Activated naive CD8-positive, alpha-beta T cell treated with anti-CD3 and anti-CD28 coated beads, Interleukin-2, amount 50 U/mL, for 16 hours (primary cell): Measurements from ENCODE around the gene MYH9.

Experiments
- DNase-seq: peaks from one replicate; pipeline ENCODE4 v3.0.0-alpha.2; 2020; ENCODE audit warnings: low read depth, low spot score

Gene MYH9

DNA sequence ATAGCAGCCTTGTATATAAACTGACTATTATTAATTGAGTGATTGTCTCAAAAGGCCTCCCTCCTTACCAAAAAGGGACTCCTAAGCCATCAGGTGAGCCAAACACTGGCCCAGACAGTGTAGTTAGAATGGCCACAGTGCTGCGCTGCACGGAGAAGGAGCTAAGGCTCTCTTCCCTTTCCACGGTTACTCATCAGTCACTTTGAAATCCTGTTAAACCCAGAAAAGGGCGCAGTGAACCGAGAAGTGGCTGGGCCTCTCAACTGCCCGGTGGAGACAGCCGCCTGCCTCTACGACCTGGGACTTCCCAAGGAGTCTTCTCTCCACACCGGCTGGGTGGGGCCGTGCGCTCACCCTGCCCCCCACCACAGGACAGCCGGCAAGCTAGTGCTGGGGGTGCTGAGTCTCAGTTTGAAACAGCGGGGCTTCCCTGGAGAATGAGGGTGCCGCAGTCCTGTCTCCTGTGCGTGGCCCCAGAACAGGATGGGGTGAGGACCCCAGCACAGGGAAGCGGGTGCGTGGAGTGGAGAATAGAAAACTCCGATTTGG, 1.3 kb downstream of the MYH9 start:
- DNase-seq = no peak

DNA sequence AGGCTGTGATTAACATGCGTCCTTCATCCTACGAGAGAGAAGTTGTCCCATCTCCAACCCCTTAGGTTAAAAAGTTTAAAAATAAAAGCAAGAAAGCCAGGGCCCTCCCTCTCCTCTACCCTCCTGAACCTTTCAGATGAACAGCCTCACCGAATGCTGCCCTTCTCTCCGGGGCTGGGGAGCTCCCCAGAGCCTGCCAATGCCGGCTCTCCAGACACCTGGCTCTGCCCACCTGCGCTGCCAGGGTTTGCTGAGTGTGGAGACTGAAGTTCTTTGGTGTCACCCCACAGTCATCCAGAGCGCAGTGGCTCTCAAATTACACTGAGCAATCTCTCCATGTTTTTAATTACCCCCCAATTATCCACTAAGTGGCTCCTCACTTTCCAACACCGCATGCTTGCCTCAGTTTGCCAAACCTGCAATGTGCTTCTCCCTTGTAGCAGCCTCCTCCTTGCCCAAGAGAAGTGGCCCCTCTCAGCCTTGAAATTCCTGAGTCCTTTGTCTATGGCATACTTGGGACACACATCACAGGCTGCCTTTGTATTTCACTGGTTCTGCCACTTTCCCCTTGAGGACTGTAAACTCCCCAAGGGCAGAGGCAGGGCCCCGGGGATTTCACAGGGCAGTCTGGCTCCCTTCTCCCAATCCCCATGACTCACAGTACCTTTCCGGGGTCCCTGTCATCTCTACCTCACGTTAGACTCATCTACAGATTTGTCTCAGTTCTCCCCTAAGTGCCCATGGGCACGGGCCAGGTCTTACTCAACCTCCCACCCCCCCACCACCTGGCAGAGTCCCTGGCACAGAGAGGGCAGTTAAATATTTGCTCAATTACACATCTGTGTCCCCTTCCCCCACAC, 2.0 kb downstream of the MYH9 start:
- DNase-seq = no peak

DNA sequence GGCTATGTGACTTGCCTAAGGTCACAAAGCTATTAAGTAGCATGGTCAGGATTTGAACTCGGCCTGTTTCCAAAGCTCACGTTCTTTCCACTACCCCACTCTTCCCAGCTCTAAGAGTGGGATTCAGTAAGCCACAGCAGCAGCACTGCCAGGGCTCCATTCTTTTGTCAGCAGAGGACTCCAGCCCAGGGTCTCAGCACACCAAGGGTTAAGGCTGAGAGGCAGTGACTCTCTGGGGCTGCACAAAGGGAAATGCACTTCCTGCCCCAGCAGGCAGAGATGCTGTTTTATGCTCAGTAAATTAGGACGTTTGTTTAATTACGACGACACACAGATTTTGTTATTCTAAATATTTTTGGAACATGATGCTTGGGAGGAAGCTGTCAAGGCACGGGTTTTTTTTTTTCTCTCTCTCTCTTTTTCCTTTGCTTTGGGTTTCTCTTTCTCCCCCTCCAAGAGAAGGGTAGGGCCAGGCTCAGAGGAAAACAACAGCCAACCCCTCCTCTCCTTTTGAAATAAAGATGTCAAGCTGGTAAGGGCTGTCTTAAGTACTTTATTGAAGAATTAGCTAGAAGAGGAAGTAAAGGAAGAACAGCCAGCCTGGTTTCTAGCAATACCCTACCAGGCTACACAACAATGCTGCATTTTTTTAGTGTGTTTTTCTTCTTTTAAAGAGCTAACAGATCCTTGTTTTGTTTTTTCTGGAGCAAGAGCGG, 2.8 kb downstream of the MYH9 start:
- DNase-seq = no peak

DNA sequence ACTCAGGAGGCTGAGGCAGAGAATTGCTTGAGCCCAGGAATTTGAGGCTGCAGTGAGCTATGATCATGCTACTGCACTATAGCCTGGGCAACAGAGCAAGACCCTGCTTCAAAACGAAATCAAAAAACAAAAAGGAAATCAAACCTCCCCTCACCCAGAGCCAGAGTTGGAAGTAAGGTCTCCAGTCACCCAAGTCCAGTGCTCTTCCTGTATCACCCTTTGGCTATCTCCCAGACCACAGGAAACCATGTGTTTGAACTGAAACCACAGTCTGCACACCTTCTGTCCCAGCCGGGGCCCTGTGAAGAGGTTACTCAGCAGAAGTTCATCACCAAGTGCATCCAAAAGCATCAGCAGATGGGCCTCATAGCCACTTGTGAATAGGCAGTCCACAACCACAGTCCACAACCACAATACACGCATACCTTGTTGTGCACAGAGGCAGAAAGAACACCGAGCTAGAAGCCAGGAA, 4.6 kb downstream of the MYH9 start:
- no peak for DNase-seq

DNA sequence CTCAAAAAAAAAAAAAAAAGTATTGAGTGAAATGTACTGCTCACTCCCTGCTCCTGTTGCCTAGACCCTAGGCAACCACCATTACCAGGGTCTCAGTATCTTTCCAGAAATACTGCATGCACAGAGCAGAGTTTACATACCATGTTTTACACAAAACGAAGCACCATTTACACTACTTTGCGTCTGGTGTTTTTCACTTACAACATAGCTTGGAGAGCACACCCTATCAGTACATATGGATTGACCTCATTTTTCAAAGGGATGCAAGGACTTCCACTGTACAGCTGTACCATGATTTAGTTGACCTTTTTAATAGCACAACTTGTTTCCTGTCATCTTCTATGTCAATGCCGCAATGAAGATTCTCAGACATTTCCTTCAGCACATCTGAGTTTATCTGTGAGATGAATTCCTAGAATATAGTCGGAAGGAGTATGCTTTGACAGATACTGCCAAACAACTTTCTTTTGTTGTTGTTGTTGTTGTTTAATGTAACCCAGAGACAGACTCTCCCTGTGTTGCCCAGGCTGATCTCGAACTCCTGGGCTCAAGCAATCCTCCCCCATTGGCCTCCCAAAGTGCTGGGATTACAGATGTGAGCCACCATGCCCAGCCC, 6.1 kb downstream of the MYH9 start:
- DNase-seq = no peak

DNA sequence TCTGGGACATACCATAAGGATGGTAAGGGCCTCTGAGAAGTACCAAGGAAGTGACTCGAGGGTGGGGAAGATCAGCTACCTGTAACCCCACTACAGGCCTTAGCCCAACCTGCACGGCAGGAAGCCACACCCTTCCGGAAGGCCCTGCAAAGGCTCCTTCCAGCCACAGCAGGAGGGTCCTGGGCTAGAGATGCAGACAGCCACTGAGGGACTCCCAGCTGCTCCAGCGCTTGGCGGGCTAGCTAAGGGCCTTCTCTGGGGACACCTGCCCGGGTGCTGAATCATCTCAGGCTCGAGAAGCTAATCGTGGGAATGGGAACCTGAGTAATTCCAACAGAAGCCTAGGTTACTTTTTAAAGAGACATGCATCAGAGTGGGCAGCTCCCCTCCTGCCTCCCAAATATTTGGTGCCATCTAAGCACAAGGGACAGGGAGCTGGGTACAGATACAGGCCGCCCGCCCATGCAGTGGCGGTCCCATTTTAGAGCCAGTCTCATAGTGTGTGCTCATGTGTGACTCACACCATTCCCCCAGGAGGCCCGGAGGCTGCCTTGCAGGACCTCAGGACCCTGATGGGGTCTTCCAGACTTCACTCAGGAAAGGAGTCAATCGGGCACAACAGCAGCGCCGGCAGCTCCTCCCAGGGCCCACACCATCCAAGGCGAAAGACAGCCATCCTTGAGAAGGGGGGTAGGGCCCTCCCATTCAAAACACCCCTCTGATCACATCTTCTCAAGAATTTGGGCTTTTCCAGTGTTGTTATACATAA, 8.0 kb downstream of the MYH9 start:
- DNase-seq = no peak

DNA sequence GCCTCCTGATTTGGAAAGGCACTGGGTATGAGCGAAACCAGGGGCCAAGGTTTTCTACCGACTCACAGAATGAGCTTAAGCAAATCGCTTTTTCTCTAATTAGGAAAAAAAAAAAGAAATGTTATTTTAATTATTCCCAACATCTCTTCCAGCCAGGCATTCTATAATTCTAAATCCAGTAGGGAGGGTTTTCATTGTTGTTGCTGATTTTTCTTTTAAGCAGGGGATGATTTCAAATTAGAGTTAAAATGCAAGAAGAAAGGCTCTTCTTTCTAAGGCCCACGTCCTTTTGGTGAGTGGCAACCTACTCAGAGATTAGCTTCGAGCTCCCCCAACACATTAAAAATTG, 8.9 kb downstream of the MYH9 start:
- no peak for DNase-seq

DNA sequence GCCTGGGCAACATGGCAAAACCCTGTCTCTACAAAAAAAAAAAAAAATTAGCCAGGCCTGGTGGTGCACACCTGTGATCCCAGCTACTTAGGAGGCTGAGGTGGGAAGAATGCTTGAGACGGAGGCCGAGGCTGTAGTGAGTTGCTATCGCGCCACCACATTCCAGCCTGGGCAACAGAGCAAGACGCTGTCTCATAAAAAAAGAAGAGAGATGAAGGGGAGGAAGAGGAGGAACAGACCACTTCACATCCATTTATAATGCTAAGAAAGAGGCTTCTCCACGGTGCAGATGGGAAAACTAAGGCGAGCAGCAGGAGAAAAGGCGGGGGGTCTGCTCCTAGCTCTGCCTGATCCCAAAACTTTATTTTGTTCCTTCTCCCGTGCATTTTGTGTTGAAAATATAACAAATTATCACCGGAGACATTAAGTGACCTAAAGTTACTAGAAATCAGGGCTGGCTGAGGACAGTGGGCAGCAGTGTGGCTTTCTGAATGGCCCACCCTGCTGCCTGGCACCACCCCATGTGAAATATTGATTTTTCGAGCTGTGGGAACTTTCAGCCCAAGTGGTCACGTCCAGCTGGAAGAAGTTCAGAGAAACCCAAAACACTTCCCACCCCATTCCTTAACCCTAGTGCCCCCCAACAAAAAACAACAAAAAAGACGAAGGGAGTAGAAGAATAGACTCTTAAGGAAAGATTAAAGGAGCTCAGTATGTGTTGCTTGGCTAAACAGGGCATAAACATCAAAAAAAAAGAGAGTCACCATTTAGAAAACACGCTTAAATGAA, 9.5 kb downstream of the MYH9 start:
- no peak for DNase-seq

DNA sequence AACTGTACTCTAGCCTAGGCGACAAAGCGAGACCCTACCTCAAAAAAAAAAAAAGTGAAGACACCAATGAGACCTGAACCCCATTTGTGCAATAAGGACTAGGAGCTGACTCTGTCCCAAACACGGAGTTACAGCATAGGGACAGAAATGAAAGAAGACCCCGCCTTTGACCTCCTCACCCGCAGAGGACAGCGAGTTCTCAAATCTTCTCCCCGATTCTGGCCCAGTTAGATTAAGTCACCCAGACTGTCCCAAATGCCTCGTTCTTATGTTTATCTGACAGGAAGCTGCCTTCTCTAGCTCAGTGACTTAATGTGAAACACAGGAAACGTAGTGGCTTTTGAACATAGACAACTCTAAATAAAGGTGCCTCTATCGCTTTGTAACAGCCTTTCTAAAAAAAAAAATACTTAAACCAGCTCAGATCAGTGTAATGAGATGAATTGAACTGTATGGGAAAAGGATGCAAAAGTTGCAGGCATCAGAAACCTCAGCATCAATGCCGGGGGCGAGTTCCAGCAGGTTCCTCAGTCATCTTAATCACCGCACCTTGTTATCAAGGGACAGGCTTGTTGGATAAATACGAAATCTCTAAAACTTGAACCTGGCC, 10.6 kb downstream of the MYH9 start:
- DNase-seq = no peak

DNA sequence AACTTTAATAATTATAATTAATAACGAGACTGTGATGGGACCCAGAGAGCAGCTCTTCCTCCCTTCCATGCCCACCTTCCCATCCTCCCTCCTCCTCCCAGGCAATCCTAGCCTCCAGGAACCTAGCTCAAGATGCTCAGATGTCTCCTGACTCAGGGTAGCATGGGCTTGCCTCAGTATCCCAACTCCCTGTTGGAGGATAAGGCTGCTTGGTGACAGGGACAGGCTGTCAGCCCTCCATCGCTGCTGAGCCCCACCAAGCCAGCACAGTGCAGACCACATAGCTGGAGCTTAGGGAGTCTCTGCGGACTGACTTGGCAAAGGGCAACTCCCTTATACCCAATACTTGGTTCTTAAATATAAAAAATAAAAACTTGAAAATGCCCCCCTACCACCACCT, 11.5 kb downstream of the MYH9 start:
- no peak for DNase-seq

DNA sequence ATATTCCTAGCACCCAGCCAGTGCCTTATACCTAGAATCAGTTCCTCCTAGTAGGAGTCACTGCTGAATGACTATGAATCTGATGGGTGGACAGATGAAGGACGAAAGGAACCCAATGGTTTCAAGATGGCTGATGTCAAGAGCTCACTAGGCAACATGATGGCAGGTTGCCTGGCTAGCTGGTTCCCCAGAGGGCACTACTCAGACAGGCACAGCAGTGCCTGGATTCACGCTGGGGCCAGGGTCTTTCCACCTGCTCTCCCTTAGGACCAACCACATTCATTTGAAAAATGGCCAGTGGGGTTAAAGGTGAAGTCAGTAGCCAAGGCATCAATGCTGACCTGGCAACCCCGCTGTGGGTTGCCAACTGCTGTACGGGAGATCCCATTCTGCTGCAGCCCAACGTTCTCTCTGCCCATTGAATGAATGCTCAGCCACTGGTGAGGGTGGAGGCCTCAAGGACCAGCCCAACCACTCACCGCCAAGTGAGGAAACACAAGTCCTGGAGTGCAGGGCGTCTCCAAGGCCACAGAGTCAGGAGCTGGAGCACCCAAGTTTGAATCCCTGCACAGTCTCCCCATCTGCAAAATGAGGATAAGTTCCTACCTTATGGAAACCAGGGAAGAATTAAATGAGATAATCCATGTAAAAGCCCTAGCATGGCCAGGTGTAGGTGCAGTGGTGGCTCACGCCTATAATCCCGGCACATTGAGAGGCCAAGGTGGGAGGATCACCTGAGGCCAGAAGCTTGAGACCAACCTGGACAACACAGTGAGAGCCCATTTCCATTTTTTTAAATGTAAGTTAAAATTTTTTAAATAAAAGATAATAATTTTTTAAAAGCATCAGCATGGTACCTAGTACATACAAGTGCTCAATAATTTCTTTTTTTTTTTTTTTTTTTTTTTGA, 12.4 kb downstream of the MYH9 start:
- no peak for DNase-seq

DNA sequence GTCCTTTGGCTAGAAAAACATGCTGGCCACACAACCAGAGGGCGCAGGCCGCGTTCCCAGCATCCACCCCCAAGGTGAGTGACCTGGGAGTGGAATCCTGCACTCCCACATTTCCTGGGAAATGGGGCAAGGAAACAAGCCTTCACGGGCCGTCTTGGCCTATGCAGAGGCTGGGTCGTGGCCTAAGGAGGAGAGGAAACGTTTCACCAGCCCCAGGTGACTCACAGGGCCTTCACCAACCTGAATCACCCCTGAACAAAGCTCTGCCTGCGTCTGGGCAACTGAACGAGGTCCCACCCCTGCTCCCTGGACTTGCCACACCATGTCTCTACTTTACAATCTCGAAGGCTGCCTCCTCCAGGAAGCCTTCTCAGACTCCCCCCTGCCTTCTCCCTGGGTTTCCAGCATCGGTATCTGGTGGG, 13.2 kb downstream of the MYH9 start:
- no peak for DNase-seq

DNA sequence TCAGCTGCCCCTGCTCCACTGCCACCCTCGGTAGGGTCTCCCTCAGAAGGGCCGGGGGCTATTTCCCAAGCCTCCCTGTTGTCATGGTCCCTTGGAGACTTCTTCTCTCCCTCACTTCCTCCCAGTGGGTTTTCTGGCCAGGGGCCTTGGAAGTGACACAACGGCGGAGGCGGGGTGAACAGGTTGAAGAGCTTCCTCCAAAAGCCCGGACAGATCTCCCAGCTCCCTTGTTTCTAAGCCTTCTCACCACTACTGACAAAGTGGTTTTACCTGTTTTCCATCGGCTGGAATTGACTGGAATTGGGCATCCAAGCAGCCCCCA, 14.5 kb downstream of the MYH9 start:
- DNase-seq = no peak

DNA sequence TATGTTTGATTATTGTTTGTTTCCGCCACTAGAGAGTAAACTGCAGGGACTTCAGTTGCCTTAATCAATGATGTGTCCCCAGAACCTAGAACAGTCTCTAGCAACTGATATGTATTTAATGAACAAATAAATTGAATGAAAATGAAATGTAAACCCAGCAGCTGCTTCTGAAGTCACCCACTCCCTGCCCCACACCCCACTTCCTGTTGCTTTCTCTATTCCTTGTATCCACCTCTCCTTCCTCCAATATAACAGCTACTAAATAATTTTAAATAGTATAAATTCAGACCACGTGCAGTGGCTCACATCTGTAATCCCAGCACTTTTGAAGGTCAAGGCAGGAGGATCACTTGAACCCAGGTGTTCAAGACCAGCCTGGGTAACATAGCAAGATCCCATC, 15.8 kb downstream of the MYH9 start:
- no peak for DNase-seq

DNA sequence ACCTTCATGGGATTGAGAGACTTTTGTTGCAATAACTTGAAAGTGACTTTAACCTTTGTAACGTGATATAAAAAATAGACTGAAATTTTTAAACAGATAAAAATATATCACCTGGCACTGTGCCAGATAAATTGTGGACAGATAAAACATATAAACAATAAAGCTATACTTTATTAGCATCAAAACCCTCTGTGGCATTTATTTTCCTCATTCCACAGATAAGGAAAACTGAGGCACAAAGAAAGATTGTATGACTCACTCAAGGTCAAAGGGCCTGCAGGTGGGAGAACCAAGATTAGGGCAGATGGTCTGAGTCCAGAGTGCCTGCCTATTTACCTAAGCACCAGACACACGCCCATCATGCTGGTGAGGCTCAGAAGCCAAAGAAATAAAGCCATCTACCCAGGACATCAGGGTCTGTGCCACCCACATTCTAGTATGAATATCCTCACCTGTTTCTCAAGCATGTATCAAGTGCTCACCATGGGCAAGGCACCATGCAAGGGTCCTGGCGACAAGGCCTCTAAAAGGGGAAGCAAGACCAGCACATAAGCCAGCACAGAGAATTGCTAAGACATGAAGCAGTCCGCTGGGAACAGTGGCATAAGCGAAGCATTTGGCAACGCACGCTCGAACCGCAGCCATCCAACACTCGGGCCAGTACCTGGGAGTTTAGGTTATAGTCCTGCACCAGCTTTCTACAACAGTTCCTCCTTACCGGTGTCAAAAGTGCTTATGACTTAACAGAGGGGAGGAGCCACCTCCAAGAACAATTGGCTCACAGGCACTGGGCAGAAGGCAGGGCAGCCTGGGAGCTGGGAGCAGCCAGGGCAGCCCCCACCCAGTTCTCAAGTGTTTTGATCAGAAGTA, 17.6 kb downstream of the MYH9 start:
- no peak for DNase-seq

DNA sequence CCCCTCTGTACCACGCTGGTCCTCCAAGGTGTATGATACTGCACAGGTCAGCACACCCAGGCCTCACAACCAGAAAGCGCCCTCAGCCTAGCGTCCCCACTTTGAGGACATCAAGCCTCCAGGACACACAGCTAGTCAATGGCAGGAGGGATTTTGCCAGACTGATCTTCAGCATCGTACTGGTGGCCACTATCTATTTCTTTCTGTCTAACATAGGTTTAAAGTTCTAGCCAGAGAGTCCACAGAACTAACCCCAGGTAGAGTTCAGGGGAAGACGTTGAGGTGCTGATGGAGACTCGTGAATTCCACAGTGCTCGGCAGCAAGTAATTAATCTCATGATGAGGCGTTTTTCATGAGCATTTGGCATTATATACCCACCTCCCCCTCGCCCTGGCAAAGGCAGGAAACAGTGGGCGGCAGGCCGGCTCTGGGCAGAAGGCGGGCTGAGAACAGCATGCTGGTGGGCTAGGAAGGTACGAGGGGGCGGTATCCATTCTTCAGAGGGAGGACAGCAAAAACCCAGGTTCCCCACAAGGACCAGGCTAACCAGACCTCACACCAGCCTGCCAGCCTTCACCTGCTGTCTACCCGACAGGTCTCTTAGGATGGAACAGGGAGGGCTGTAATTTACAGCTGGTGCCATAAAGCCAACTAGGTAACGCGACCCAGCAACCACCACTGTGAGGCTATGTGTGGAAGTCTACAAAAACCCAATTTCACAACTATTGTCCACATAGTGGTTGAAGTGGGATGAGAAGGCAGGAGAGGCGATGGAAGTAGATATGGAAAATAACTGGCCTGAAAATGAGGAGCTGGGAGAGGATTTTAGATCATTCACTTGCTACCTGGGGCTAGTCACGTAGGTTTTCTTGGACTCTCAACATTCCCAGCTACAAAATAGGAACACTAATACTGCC, 18.5 kb downstream of the MYH9 start:
- DNase-seq = no peak

DNA sequence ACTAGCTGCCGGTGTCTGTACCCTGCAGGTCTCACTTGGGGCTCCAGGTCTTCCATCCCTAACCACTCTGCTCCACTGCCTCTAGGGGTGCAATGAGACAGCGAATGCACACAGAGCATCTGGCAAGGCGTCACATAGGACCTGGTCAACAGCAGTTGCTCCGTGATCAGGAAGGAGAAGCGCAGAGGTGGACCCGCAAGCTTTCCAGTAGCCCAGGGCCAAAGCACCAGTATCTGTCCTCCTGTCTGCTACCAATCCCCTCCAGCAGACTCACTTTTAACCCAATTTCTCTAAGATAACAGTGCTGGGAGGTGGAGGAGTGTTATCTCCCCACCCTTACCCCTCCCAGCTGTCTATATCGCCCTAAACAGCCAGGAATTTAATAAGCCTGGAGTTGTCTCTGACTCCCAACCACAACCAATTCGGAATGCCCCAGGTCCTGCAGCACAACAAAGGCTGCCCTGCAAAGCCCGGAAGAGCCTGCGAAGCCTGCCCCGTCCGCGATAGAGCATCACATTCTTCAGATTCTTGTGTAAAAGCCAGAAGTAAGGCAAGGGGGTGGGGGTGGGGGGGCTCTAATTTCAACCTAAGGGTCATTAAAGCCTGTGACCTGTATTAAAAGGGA, 19.3 kb downstream of the MYH9 start:
- DNase-seq = no peak
